Rectal smooth muscle tissue (tissue), 1 donor: ENCODE measurements around the gene MXI1.

Source experiments
- H3K27ac ChIP-seq: one replicate; pipeline ENCODE4 v1.7.0; 2013; ENCODE audit warnings: low read depth, low read length, inconsistent platforms
- H3K27me3 ChIP-seq: one replicate; pipeline ENCODE4 v1.7.0; 2013; ENCODE audit warnings: low read length; ENCODE audit not compliant: control insufficient read depth, insufficient read depth
- H3K36me3 ChIP-seq: one replicate; pipeline ENCODE4 v1.7.0; 2013; ENCODE audit warnings: low read length; ENCODE audit not compliant: control insufficient read depth, insufficient read depth
- H3K4me1 ChIP-seq: one replicate; pipeline ENCODE4 v1.7.0; 2013; ENCODE audit warnings: low read length; ENCODE audit not compliant: control insufficient read depth, insufficient read depth
- H3K4me3 ChIP-seq: one replicate; pipeline ENCODE4 v1.7.0; 2013; ENCODE audit warnings: low read length
- H3K9ac ChIP-seq: one replicate; pipeline ENCODE4 v1.7.0; 2013; ENCODE audit warnings: low read length

Gene MXI1

DNA sequence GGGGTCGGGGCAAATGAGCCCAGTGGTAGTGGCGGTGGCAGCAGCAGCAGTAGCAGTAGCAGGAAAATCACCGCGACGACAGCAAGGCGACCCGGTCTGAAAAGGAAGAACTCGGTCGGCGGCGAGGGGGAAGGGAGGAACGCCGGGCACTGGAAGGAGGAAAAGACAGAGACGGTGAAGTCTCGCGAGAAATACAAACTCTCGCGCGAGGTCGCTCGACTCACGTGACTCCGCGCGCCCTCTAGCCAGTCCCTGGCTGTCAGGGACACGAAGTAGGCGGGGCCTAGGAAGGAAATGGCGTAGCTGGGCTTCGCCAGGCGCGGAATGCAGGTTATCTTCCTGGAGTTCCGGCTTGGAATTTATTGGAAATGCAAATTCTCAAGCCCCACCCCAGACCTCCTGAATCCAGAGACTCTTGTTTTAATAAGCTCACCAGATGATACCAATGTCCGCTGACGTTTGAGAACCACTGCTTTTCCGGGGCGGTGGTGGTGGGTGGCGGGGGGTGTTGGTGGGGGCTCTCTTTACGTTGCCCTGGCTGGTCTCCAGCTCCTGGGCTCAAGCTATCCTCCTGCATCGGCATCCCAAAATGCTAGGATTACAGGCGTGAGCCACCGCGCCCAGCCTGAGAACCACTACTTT is 97.5 kb downstream of the MXI1 start, which contains the start of gene SMNDC1:
TSS of gene SMNDC1 (minus strand) at position 141 of the 642 bp plus-strand sequence. CDS start 1,333 bp downstream, outside the sequence.
- H3K27me3 ChIP-seq, result no peaks in the 10 kb centered on the region
- H3K36me3 ChIP-seq, result peaks cover 8% of the 10 kb centered on the region
- H3K4me1 ChIP-seq, result peaks cover 14% of the 10 kb centered on the region
- H3K27ac ChIP-seq, result peak within 1 kb of the TSS; percentile 92
- H3K4me3 ChIP-seq, result peak within 1 kb of the TSS; percentile 71
- H3K9ac ChIP-seq, result peak within 1 kb of the TSS; percentile 39

DNA sequence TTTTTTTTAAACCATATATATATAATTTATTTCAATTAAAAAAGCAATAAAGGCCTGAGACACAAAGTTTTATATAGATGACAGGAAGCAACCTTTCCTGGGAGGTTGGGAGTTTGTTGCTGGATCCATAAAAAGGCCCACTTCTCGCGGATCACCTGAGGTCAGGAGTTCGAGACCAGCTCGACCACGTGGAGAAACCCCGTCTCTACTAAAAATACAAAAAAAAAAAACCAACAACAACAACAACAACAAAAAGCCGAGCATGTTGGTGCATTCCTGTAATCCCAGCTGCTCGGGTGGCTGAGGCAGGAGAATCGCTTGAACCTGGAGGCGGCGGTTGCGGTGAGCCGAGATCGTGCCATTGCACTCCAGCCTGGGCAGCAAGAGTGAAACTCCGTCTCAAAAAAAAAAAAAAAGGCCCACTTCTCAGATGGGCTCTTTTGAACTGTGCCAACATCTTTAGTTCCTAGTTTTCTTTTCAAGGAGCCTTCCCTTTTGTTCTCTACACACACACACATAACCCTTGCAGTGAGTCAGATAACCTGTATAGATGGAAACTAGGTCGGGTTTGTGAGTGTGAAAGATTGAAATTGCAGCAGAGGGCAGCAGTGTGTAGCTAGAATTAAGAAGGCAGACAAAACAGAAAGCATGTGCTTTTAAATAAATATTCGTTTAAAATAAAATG is 98.5 kb downstream of the MXI1 start:
- H3K36me3 ChIP-seq, result peaks cover 8% of the 10 kb centered on the region
- H3K4me1 ChIP-seq, result peaks cover 9% of the 10 kb centered on the region
- H3K27ac ChIP-seq, result no peak overlapping the region
- H3K9ac ChIP-seq, result no peak overlapping the region
- H3K27me3 ChIP-seq, result no peaks in the 10 kb centered on the region
- H3K4me3 ChIP-seq, result no peak overlapping the region

DNA sequence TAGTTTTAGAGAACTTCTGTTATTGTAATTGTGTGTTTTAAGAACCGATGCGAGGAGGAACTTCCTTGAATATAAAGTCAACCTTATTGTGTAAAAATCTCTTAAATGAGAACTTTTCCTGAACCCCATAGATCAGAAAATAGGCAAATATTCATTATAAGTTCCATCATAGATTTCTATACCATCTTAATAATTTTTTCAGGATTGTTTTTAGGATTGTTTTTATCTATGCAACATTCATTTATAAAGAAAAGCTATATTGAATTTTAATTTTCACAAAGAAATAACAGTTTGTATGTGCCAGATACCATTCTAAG is 99.0 kb downstream of the MXI1 start:
- Histone ChIP-seq H3K9ac (no peak overlapping the region), H3K27ac (no peak overlapping the region), H3K27me3 (no peaks in the 10 kb centered on the region), H3K4me1 (peaks cover 9% of the 10 kb centered on the region), H3K36me3 (peaks cover 8% of the 10 kb centered on the region), H3K4me3 (no peak overlapping the region)

DNA sequence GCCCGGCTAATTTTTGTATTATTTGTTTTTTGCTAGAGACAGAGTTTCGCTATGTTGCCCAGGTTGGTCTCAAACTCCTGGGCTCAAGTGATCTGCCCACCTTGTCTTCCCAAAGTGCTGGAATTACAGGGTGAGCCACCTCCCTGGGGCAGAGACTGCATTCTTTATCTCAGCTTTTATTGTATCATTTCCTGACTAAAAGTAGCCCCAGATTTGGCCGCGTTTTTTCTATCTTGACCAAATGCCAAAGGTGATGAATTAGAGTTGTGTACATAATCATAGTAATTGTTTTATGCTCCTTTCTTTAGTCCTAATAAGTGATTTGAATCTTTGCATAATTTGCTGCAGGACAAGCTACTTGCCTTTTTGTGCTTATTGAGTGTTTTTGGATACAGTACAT is 100.4 kb downstream of the MXI1 start:
- Histone ChIP-seq H3K27ac (no peak overlapping the region), H3K4me3 (no peak overlapping the region), H3K27me3 (no peaks in the 10 kb centered on the region), H3K36me3 (no peaks in the 10 kb centered on the region), H3K9ac (no peak overlapping the region), H3K4me1 (peaks cover 10% of the 10 kb centered on the region)

DNA sequence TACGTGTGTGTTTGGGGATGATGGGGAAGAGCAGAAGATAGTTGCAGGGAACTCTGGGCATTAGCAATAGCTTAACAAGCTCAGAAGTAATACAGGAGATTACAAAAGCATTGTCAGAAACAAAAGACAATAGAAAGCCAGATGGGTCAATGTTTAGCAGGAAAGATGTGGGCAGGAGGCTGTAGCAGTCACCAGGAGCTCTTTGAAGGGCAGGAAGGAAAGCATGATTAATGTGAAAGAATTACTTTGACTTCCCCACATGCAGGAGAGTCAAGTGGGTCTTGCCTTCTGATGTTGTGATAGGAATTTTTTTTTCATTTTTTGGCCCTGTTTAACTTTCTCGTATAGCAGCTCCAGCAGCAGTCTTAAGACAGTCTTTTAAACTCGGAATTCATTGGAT is 103.3 kb downstream of the MXI1 start:
- H3K27me3 ChIP-seq, result no peaks in the 10 kb centered on the region
- no peak overlapping the region for H3K27ac ChIP-seq
- no peak overlapping the region for H3K9ac ChIP-seq
- H3K4me3 ChIP-seq, result no peak overlapping the region
- H3K4me1 ChIP-seq, result peaks cover 5% of the 10 kb centered on the region
- H3K36me3 ChIP-seq, result no peaks in the 10 kb centered on the region

DNA sequence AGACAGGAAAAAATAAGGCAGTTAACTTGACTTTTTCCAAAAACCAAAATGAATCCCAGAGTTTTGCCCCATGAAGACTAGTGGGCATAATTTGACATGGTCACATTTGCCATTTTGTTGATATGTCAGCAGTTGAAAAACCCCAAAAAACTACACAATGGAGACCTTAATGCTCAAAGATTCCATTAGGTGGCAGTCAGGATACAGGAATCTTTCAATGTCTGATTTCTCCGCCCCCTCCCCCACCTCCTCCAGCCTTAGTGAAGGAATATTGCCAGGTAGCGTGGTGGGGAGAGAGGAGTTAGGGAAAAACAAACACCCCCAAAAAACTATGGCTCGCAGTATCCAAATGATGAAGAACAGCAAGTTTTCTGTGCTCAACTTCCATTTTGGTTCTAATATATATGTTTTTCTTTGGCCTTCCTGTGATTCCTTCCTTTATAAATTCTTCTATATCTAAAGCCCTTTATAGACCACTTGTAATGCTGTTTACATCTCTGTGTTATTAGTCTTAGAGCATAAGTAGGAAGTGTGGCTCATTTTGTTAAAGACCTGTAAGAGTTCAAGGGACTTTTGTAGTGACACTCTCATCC is 104.0 kb downstream of the MXI1 start:
- H3K9ac ChIP-seq, result no peak overlapping the region
- H3K27me3 ChIP-seq, result no peaks in the 10 kb centered on the region
- H3K4me1 ChIP-seq, result peaks cover 5% of the 10 kb centered on the region
- H3K36me3 ChIP-seq, result no peaks in the 10 kb centered on the region
- no peak overlapping the region for H3K27ac ChIP-seq
- no peak overlapping the region for H3K4me3 ChIP-seq

DNA sequence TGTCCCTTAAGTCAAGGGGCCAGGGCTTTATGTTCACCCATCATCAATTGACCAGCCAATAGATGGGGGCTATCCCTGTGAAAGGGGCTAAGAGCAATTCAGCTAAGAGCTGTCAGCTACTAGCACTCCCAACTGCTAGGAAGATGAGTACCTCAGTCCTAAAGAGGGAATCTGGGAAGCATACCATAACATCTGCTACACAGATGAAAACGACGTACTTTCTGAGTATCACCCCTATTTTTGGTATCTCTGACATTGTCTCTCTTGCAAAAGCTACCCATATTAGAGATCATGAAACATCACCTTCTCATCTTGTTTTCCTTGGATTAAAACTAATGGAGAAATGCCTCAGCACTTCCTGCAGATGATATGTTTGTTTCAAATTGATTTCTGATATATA is 104.8 kb downstream of the MXI1 start:
- Histone ChIP-seq H3K36me3 (no peaks in the 10 kb centered on the region), H3K27ac (no peak overlapping the region), H3K4me3 (no peak overlapping the region), H3K27me3 (no peaks in the 10 kb centered on the region), H3K4me1 (peaks cover 5% of the 10 kb centered on the region), H3K9ac (no peak overlapping the region)

DNA sequence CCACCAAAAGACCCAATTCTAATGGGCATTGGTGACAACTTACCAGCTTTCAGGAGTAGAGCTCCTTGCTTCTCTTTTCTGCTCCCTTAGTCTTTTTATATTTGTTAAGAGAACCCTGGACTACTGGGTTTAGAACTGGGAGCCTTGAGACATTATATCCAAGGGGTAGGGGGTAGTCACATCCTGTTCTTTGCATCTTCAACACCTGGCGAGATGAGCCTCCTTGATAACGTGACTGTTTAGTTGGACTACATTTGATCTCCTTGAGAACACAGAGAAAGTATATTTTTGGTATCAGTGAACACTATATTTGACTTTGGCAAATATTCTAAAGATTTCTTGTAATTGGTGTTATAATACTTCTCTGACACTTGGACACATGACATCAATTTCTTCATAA is 106.3 kb downstream of the MXI1 start:
- no peak overlapping the region for H3K27ac ChIP-seq
- no peak overlapping the region for H3K4me3 ChIP-seq
- no peaks in the 10 kb centered on the region for H3K36me3 ChIP-seq
- no peaks in the 10 kb centered on the region for H3K27me3 ChIP-seq
- peaks cover 5% of the 10 kb centered on the region for H3K4me1 ChIP-seq
- H3K9ac ChIP-seq, result no peak overlapping the region

DNA sequence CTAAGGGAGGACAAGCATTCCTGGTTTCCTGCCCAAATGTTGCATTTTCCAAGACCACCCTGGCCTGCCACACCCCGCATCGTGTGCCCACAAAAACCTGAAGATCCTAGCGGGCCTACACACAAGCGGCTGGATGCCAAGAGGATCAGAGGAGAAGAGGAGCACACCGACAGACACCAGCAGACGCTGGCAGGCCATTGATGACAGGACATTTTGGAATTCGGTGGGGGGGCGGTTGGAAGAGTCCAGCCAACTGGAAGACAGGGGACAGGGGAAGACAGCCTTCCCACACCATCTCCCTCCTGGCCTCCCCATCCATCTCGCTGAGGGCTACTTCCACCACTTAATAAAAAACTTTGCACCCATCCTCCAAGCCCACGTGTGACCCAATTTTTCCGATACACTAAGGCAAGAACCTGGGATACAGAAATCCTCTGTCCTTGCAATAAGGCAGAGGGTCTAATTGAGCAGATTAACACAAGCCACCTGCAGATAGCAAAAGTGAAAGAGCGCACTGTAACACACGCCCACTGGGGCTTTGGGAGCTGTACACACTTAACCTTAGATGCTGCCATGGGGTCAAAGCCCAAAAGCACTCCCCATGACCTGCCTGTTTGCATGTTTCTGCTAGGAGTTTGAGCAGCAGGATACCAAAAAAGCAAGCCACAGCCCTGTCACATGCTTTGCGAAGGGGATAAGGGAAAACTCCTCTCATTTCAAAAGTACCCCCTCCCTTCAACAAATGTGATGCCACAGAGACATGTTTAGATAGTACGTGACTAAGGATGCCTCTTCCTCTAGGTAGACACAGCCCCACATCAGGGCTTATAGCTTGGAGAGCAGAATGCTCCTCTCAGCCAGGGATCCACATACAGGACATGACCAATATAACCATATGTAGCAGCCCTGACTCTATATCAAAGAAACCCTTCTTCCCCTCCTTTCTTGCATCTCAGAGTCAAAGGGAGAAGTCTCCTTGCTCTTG is 110.8 kb downstream of the MXI1 start:
- no peaks in the 10 kb centered on the region for H3K4me1 ChIP-seq
- no peaks in the 10 kb centered on the region for H3K27me3 ChIP-seq
- no peak overlapping the region for H3K9ac ChIP-seq
- H3K36me3 ChIP-seq, result no peaks in the 10 kb centered on the region
- no peak overlapping the region for H3K27ac ChIP-seq
- no peak overlapping the region for H3K4me3 ChIP-seq

DNA sequence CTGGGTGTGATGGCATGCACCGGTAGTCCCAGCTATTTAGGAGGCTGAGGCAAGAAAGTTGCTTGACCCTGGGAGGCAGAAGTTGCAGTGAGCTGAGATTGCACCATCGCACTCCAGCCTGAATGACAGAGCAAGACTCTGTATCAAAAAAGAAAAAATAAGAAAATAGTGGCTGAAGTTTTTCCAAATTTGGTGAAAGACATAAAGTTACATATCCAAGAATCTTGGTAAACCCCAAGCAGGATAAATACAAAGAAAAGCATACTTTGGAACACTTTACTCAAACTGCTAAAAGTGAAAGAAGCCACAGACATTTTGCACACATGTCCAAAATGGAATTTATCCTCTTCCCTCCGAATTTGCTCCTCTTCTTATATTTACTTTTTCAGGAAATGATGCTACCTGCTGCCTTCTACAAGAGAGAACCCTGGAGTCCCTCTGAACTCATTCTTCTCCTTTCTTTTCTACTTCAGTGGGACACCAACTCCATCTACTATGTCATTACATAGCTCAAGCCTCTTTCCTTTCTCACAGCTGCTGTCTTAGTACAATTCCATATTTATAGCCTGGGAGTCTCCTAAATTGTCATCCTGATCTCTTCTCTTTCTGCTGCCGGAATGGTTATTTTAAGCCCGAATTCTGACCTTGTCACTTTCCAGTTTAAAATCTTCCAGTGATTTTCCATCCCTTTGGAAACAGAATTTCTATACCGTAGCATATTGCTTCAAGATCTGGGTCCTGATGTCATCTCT is 114.6 kb downstream of the MXI1 start:
- Histone ChIP-seq H3K4me3 (no peak overlapping the region), H3K9ac (no peak overlapping the region), H3K27me3 (no peaks in the 10 kb centered on the region), H3K36me3 (no peaks in the 10 kb centered on the region), H3K4me1 (no peaks in the 10 kb centered on the region), H3K27ac (no peak overlapping the region)

DNA sequence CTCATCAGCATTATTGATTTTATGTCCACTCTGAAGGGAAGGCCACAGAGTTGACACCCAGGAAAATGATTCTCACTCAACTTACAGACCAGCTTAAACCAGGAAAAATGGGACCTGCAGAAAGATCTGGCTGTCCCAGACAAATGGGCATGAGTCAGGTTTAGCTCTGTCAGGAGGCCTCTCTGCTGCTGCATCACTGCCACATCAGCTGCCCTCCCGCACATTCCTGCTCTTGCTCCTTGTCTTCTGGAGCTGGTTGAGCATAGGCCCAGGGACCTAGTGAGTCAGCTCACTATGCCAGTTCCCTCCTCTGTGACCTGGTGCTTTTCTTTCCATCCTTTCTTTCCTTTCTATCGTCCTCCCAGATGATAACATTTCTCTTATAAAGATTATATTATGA is 116.1 kb downstream of the MXI1 start:
- Histone ChIP-seq H3K27me3 (no peaks in the 10 kb centered on the region), H3K4me1 (no peaks in the 10 kb centered on the region), H3K4me3 (no peak overlapping the region), H3K27ac (no peak overlapping the region), H3K9ac (no peak overlapping the region), H3K36me3 (no peaks in the 10 kb centered on the region)
